ENCODE results near the gene CTBP2. TPM values are rescaled to one million over a fixed set of nuclear protein-coding genes. Genes with fewer than 3 reads are reported as not detected.

CTBP2 gene
- total RNA-seq, 2 experiments from 2014 or later = 0.29 to 0.40 TPM

GRCh38 chr10:125112697-125113494 is 47.5 kb downstream of the CTBP2 start:
- DNase-seq = no peak
- ChIA-PET CTCF (no interaction called here), POLR2A (no interaction called here)
- Mint-ChIP-seq H3K9me3 (ENCODE audit: insufficient read depth) (no peaks in the 10 kb centered on the region), H3K27me3 (ENCODE audit: low read depth) (no peaks in the 10 kb centered on the region), H3K27ac (no peak overlapping the region), H3K36me3 (ENCODE audit: low read depth) (no peaks in the 10 kb centered on the region), H3K4me1 (ENCODE audit: low read depth) (no peaks in the 10 kb centered on the region), H3K4me3 (no peak overlapping the region)
- no peak for ATAC-seq

DNA sequence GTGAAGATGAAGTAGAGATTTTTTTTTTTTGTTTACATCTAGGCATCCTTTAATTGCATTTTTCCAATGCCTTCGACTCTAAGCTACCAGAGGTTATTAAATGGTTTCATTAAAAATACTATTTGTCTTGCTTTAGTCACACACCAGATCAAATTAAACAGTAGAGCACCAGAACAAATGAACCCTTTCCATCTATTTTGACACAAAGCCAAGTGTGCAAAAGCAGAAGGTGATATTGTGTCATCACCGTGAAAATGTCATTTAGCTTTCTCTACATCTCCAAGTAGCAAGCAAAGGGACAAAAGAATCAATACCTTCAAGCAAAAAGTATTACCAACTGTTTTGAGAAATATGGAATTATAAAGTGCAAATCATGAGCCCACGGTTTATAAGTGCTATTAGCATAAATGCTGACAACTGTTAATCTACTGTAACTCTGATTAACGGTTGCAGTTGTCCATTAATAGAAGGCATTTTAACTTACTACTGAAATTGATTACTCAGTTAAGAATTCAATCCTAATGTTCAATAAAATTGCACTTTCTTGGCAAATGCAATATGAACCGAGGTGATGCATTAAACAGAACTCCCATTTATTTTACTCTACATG is 49.1 kb downstream of the CTBP2 start:
- Mint-ChIP-seq H3K4me1 (ENCODE audit: low read depth) (no peaks in the 10 kb centered on the region), H3K9me3 (ENCODE audit: insufficient read depth) (no peaks in the 10 kb centered on the region), H3K27ac (no peak overlapping the region), H3K4me3 (no peak overlapping the region), H3K36me3 (ENCODE audit: low read depth) (no peaks in the 10 kb centered on the region), H3K27me3 (ENCODE audit: low read depth) (no peaks in the 10 kb centered on the region)
- ChIA-PET POLR2A (no interaction called here), CTCF (no interaction called here)
- ATAC-seq (no peak), DNase-seq (no peak)

DNA sequence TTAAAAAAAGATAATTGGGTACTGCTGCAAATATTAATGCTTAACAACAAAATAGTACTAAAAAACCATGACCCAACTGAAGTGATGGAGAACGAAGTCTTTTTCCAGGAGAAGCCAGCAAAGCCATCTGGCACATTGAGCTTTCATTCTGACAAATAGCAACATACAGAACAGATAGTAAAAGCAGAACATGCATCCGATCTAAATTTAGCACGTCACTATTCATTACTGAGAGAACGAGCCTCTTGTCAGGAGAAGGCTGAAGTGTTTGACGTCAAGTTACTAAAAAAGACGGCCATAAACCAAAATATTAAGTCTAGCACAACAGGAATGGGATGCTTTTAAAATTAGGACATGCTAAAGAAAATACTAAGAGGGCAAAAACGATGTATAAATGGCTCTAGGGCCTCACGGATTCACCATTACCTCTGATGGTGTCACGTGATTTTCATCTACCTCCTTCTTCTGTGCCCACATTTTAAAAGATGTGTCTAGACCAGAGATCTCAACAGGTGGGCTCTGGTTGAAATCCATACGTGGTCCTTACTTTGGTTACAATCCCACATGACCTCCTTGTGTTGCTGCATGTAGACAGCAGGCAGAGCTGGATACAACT is 52.3 kb downstream of the CTBP2 start:
- no peaks in the 10 kb centered on the region for H3K27me3 Mint-ChIP-seq (ENCODE audit: low read depth)
- ATAC-seq = no peak
- no peaks in the 10 kb centered on the region for H3K9me3 Mint-ChIP-seq (ENCODE audit: insufficient read depth)
- no peaks in the 10 kb centered on the region for H3K4me1 Mint-ChIP-seq (ENCODE audit: low read depth)
- ChIA-PET CTCF (no interaction called here), POLR2A (no interaction called here)
- H3K27ac Mint-ChIP-seq = no peak overlapping the region
- DNase-seq = no peak
- no peaks in the 10 kb centered on the region for H3K36me3 Mint-ChIP-seq (ENCODE audit: low read depth)
- H3K4me3 Mint-ChIP-seq = no peak overlapping the region

GRCh38 chr10:125107166-125107949 is 53.0 kb downstream of the CTBP2 start:
- Mint-ChIP-seq H3K9me3 (ENCODE audit: insufficient read depth) (no peaks in the 10 kb centered on the region), H3K36me3 (ENCODE audit: low read depth) (no peaks in the 10 kb centered on the region), H3K27ac (no peak overlapping the region), H3K4me1 (ENCODE audit: low read depth) (no peaks in the 10 kb centered on the region), H3K27me3 (ENCODE audit: low read depth) (no peaks in the 10 kb centered on the region), H3K4me3 (no peak overlapping the region)
- CTCF ChIA-PET = no interaction called here
- no peak for ATAC-seq
- DNase-seq = no peak
- POLR2A ChIA-PET = no interaction called here

- Mint-ChIP-seq H3K4me3 (no peak overlapping the region), H3K9me3 (ENCODE audit: insufficient read depth) (no peaks in the 10 kb centered on the region), H3K4me1 (ENCODE audit: low read depth) (no peaks in the 10 kb centered on the region), H3K36me3 (ENCODE audit: low read depth) (no peaks in the 10 kb centered on the region), H3K27me3 (ENCODE audit: low read depth) (no peaks in the 10 kb centered on the region), H3K27ac (no peak overlapping the region)
- ATAC-seq (no peak), DNase-seq (no peak)
- ChIA-PET CTCF (no interaction called here), POLR2A (no interaction called here)
Observed at GRCh38 chr10:125106586-125106985, 53.8 kb downstream of the CTBP2 start.

DNA sequence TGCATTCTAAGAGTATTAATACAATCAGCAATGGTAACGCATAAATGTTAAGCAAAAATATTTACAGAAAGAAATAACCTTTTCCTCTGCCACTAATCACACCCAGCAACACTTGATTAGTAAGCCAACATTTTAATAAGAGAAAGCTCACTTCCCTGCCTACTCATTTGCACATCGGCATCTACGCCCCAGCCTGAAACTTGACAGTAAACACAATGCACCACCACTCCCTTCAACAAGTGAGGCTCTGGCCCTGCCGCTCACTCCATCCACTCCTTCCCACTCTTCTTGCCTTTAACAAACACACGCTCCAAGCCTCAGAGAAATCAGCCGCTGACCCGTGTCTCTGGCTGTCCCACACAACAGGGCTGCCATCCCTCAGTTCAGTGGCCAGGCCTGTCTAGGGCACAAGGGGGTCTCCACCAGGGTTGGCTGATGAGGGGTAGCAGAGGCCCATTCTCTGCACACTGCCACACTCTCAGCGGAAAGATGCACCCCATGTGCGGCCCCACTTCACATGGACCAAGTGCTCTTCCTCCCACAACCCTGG is 54.6 kb downstream of the CTBP2 start:
- Mint-ChIP-seq H3K9me3 (ENCODE audit: insufficient read depth) (no peaks in the 10 kb centered on the region), H3K4me3 (no peak overlapping the region)
- POLR2A ChIA-PET = no interaction called here

GRCh38 chr10:125105155-125105554 is 55.2 kb downstream of the CTBP2 start:
- CTCF ChIA-PET = no interaction called here
- POLR2A ChIA-PET = no interaction called here
- Mint-ChIP-seq H3K9me3 (ENCODE audit: insufficient read depth) (no peaks in the 10 kb centered on the region), H3K36me3 (ENCODE audit: low read depth) (no peaks in the 10 kb centered on the region), H3K27me3 (ENCODE audit: low read depth) (no peaks in the 10 kb centered on the region), H3K4me3 (no peak overlapping the region), H3K4me1 (ENCODE audit: low read depth) (no peaks in the 10 kb centered on the region), H3K27ac (no peak overlapping the region)
- no peak for DNase-seq
- no peak for ATAC-seq

More for the DNA sequence above, 54.6 kb downstream of the CTBP2 start:
- DNase-seq = no peak
- H3K27me3 Mint-ChIP-seq (ENCODE audit: low read depth) = no peaks in the 10 kb centered on the region
- no peaks in the 10 kb centered on the region for H3K4me1 Mint-ChIP-seq (ENCODE audit: low read depth)
- H3K27ac Mint-ChIP-seq = no peak overlapping the region
- CTCF ChIA-PET = no interaction called here
- no peaks in the 10 kb centered on the region for H3K36me3 Mint-ChIP-seq (ENCODE audit: low read depth)
- no peak for ATAC-seq

- Mint-ChIP-seq H3K27me3 (ENCODE audit: low read depth) (no peaks in the 10 kb centered on the region), H3K36me3 (ENCODE audit: low read depth) (no peaks in the 10 kb centered on the region), H3K27ac (no peak overlapping the region), H3K4me3 (no peak overlapping the region), H3K9me3 (ENCODE audit: insufficient read depth) (no peaks in the 10 kb centered on the region), H3K4me1 (ENCODE audit: low read depth) (no peaks in the 10 kb centered on the region)
- ChIA-PET CTCF (no interaction called here), POLR2A (no interaction called here)
- DNase-seq (no peak), ATAC-seq (no peak)
Observed at GRCh38 chr10:125104559-125104958, 55.8 kb downstream of the CTBP2 start.

DNA sequence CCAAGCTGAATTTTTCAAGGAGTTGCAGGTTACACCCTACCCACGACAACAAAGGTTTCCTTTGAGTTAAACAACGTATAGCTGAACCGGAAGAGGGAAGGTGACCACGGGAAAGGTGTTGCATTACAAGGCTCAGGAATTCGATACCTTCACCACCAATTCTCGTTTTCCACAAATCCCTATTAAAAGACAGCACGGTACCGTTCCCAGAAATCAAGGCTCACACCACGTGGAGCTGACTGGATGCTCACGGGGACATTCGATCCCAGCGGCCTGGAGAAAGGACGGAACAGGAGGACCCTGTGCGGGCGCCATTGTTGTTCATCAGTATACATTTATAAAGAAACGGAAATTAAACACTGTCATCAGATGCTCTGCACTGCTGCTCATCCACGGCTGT is 56.4 kb downstream of the CTBP2 start:
- ChIA-PET CTCF (no interaction called here), POLR2A (no interaction called here)
- Mint-ChIP-seq H3K9me3 (ENCODE audit: insufficient read depth) (no peaks in the 10 kb centered on the region), H3K27ac (no peak overlapping the region), H3K4me3 (no peak overlapping the region), H3K27me3 (ENCODE audit: low read depth) (no peaks in the 10 kb centered on the region), H3K4me1 (ENCODE audit: low read depth) (no peaks in the 10 kb centered on the region), H3K36me3 (ENCODE audit: low read depth) (no peaks in the 10 kb centered on the region)
- no peak for DNase-seq
- no peak for ATAC-seq

DNA sequence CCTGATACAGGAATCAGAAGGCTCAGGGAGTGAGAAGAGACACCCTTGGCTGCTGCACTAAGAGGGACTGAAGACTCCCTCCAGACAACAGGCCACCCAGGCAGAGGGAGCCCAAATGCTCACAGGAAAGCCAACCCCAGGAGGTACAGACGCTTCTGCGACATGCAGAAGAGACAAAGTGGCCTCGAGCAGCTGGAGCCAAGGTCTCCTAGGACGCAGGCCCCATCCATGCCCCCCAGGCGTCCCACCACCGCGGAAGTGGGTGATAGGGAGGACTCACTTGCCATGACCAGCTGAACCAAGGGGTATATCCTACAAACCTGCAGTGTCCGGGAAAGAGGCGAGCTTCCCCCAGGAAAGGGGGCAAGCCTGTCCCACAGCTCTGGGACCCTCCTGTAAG is 56.9 kb downstream of the CTBP2 start:
- CTCF ChIA-PET = no interaction called here
- H3K27ac Mint-ChIP-seq = no peak overlapping the region
- POLR2A ChIA-PET = no interaction called here
- no peak for ATAC-seq
- H3K27me3 Mint-ChIP-seq (ENCODE audit: low read depth) = no peaks in the 10 kb centered on the region
- no peak for DNase-seq
- H3K4me3 Mint-ChIP-seq = no peak overlapping the region
- H3K9me3 Mint-ChIP-seq (ENCODE audit: insufficient read depth) = no peaks in the 10 kb centered on the region
- H3K36me3 Mint-ChIP-seq (ENCODE audit: low read depth) = no peaks in the 10 kb centered on the region
- no peaks in the 10 kb centered on the region for H3K4me1 Mint-ChIP-seq (ENCODE audit: low read depth)

- ATAC-seq (no peak), DNase-seq (no peak)
- ChIA-PET CTCF (no interaction called here), POLR2A (interaction anchor here (0.6 kb wide), 1 partner anchor 238 kb away, joined by 3 read pairs; no protein-coding TSS in a partner anchor)
- H3K27ac Mint-ChIP-seq = no peak overlapping the region
- H3K9me3 Mint-ChIP-seq (ENCODE audit: insufficient read depth) = no peaks in the 10 kb centered on the region
- no peaks in the 10 kb centered on the region for H3K36me3 Mint-ChIP-seq (ENCODE audit: low read depth)
- H3K27me3 Mint-ChIP-seq (ENCODE audit: low read depth) = no peaks in the 10 kb centered on the region
- H3K4me3 Mint-ChIP-seq = no peak overlapping the region
- no peaks in the 10 kb centered on the region for H3K4me1 Mint-ChIP-seq (ENCODE audit: low read depth)
Observed at GRCh38 chr10:125102821-125103220, 57.5 kb downstream of the CTBP2 start.

DNA sequence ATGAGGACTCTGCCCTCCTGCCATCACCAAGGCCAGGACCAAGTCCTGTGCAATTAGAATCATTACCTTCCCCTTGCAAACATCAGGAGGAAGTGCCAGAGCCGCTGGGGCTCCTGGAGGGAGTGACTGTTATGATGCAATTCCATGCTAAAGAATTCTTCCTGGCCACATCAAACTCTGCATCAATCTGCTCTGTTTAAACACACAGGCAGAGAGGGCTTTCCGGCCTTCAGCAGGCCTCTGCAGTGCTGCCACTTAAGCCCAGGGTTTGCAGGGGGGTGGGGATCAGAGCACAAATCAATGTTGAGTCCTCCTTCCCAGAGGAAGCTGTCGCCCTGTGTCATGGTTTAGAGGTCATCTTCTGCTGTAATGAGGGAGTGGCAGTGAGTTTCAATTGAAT is 58.1 kb downstream of the CTBP2 start:
- H3K9me3 Mint-ChIP-seq (ENCODE audit: insufficient read depth) = no peaks in the 10 kb centered on the region
- no peak for ATAC-seq

More for the DNA sequence above, 58.1 kb downstream of the CTBP2 start:
- ChIA-PET POLR2A (interaction anchor here (0.6 kb wide), 1 partner anchor 237 kb away, joined by 3 read pairs; no protein-coding TSS in a partner anchor), CTCF (no interaction called here)
- Mint-ChIP-seq H3K4me3 (no peak overlapping the region), H3K36me3 (ENCODE audit: low read depth) (no peaks in the 10 kb centered on the region), H3K4me1 (ENCODE audit: low read depth) (no peaks in the 10 kb centered on the region), H3K27ac (no peak overlapping the region), H3K27me3 (ENCODE audit: low read depth) (no peaks in the 10 kb centered on the region)
- no peak for DNase-seq
